Measurements from ENCODE around the gene SMIM41. TPM values are rescaled to one million over a fixed set of nuclear protein-coding genes. Genes with fewer than 3 reads are reported as not detected.
A peak's percentile ranks its signal among the peaks of the same experiment; 100 is the strongest.

SMIM41 gene
- polyA plus RNA-seq, 1 donor from 2014 or later = not detected

DNA sequence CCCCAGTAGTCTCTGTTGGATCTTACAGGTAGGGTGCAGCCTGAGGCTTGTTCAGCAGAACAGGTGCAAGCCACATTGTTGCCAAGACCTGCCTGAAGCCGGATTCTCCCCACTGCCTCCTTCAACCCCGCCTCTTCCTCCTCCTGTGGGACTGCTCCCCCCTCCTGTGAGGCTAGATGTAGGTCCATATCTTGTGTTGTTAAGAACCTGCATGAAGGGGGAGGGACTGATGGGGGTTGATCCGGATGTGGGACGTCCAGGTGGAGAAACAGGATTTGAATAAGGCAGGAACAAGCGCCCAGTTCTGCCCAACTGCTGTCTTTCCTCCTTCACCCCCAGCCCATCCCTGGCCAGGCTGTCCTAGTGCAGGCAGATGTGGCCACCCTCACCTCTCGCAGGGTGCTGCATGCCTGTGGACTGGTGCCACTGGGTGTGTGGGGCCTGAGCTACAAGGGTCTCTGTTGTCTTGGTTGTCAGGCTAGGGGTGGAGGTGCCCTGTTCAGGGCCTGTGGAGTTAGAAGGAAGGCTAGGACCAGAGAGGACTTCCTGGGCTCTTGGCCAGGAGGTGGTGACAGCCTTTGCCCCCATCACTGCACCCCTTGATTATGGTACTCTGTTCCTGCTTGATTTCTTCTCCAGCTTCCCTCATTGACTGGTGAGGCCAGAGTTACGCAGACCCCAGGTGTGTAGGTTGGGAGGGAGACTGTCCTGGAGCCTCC lies 26.9 kb upstream of the SMIM41 start:
- Histone ChIP-seq H3K36me3 (ENCODE audit: insufficient read depth, low read length) (no peaks in the 10 kb centered on the region), H3K9me3 (ENCODE audit: low read length) (no peaks in the 10 kb centered on the region), H3K9ac (ENCODE audit: low read length) (no peak overlapping the region), H3K4me3 (ENCODE audit: low read length) (peak overlapping the region; percentile 88), H4K20me1 (ENCODE audit: insufficient read depth) (no peaks in the 10 kb centered on the region), H3F3A (ENCODE audit: insufficient read depth, low read length, poor library complexity, severe bottlenecking) (no peaks in the 10 kb centered on the region), H3K27me3 (ENCODE audit: insufficient read depth, low read depth, low read length) (no peaks in the 10 kb centered on the region), H3K79me2 (replicated peaks; ENCODE audit: insufficient read depth, low read length) (no peaks in the 10 kb centered on the region), H2AFZ (ENCODE audit: low read depth, low read length) (no peak overlapping the region), H3K4me2 (ENCODE audit: low read length) (no peak overlapping the region), H3K9me2 (ENCODE audit: insufficient read depth, low read length) (no peaks in the 10 kb centered on the region), H3K27ac (ENCODE audit: low read length) (no peak overlapping the region)
- no peak for TF ChIP-seq REST (IDR thresholded peaks at IDR 0.05; ENCODE audit: borderline replicate concordance)
- no peak for TF ChIP-seq EP300 (conservative IDR thresholded peaks at IDR 0.05; ENCODE audit: poor library complexity, severe bottlenecking)
- TF ChIP-seq SMC3 (conservative IDR thresholded peaks at IDR 0.05; ENCODE audit: poor library complexity) = no peak
- TF ChIP-seq, protein P1, sequence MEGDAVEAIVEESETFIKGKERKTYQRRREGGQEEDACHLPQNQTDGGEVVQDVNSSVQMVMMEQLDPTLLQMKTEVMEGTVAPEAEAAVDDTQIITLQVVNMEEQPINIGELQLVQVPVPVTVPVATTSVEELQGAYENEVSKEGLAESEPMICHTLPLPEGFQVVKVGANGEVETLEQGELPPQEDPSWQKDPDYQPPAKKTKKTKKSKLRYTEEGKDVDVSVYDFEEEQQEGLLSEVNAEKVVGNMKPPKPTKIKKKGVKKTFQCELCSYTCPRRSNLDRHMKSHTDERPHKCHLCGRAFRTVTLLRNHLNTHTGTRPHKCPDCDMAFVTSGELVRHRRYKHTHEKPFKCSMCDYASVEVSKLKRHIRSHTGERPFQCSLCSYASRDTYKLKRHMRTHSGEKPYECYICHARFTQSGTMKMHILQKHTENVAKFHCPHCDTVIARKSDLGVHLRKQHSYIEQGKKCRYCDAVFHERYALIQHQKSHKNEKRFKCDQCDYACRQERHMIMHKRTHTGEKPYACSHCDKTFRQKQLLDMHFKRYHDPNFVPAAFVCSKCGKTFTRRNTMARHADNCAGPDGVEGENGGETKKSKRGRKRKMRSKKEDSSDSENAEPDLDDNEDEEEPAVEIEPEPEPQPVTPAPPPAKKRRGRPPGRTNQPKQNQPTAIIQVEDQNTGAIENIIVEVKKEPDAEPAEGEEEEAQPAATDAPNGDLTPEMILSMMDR (IDR thresholded peaks at IDR 0.05; ENCODE audit: poor library complexity, severe bottlenecking) = no peak
- no peak for TF ChIP-seq RAD21 (conservative IDR thresholded peaks at IDR 0.05)
- TF ChIP-seq MXI1 (conservative IDR thresholded peaks at IDR 0.05; ENCODE audit: poor library complexity, severe bottlenecking) = no peak
- no peak for TF ChIP-seq TAF1 (IDR thresholded peaks at IDR 0.05; ENCODE audit: low read depth)
- no peak for TF ChIP-seq POLR2AphosphoS5 (IDR thresholded peaks at IDR 0.05)
- TF ChIP-seq EZH2 (IDR thresholded peaks at IDR 0.05; ENCODE audit: borderline replicate concordance, insufficient read depth, low read length, poor library complexity, severe bottlenecking) = no peak

GRCh38 chr12:52053536-52054209 lies 25.8 kb upstream of the SMIM41 start:
- Histone ChIP-seq H4K20me1 (ENCODE audit: insufficient read depth) (no peaks in the 10 kb centered on the region), H3F3A (ENCODE audit: insufficient read depth, low read length, poor library complexity, severe bottlenecking) (no peaks in the 10 kb centered on the region), H3K4me3 (ENCODE audit: low read length) (no peak overlapping the region), H3K79me2 (replicated peaks; ENCODE audit: insufficient read depth, low read length) (no peaks in the 10 kb centered on the region), H3K4me2 (ENCODE audit: low read length) (no peak overlapping the region), H3K36me3 (ENCODE audit: insufficient read depth, low read length) (no peaks in the 10 kb centered on the region), H2AFZ (ENCODE audit: low read depth, low read length) (no peak overlapping the region), H3K9ac (ENCODE audit: low read length) (no peak overlapping the region), H3K9me3 (ENCODE audit: low read length) (no peaks in the 10 kb centered on the region), H3K9me2 (ENCODE audit: insufficient read depth, low read length) (no peaks in the 10 kb centered on the region), H3K27me3 (ENCODE audit: insufficient read depth, low read depth, low read length) (no peaks in the 10 kb centered on the region), H3K27ac (ENCODE audit: low read length) (no peak overlapping the region)
- TF ChIP-seq RAD21 (conservative IDR thresholded peaks at IDR 0.05) = no peak
- no peak for TF ChIP-seq TAF1 (IDR thresholded peaks at IDR 0.05; ENCODE audit: low read depth)
- TF ChIP-seq SMC3 (conservative IDR thresholded peaks at IDR 0.05; ENCODE audit: poor library complexity) = no peak
- no peak for TF ChIP-seq EP300 (conservative IDR thresholded peaks at IDR 0.05; ENCODE audit: poor library complexity, severe bottlenecking)
- no peak for TF ChIP-seq MXI1 (conservative IDR thresholded peaks at IDR 0.05; ENCODE audit: poor library complexity, severe bottlenecking)
- TF ChIP-seq, protein P1 (IDR thresholded peaks at IDR 0.05; ENCODE audit: poor library complexity, severe bottlenecking) = no peak
- TF ChIP-seq REST (IDR thresholded peaks at IDR 0.05; ENCODE audit: borderline replicate concordance) = no peak
- TF ChIP-seq POLR2AphosphoS5 (IDR thresholded peaks at IDR 0.05) = no peak
- TF ChIP-seq EZH2 (IDR thresholded peaks at IDR 0.05; ENCODE audit: borderline replicate concordance, insufficient read depth, low read length, poor library complexity, severe bottlenecking) = no peak
